Measurements from ENCODE around the gene MTERF4.

MTERF4 gene

GRCh38 chr2:241068942-241069810 is 32.9 kb downstream of the MTERF4 start:
- no peak for DNase-seq (ENCODE audit: low spot score)

DNA sequence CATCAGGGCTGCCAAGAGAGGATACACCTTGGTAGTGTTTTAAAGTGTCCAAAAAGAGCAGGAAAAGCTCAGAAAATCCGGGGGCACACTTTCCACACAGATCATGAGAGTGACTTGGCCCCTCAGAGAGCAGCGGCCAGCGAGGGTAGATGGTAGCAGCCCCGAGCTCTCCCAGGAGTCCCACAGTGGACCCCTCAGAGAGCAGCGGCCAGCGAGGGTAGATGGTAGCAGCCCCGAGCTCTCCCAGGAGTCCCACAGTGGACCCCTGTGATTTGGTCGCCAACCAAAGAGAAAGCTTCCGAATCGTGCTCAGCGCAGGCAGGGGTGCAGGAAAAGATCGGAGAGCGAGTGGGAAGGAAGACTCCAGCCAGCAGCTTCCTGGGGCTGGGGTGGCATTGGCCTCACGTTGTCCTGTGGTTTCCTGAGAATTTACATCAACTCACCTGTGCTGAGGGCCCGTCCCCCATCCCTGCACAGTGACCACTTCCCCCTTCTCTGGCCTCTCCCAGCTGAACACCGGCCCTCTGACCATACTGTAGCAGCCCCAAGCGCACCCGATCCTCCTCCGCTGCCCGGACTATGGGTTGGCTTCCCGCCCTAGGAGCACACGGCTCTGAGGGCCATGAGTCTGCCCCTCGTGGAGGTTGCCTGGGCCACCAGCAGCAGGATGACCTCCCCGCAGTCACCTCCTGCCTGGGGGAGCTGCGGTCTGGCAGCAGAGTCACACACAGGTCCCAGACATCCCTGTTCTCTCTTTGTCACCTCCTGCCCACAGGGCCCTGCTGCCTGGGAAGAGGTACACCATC is 33.7 kb downstream of the MTERF4 start:
- DNase-seq (ENCODE audit: low spot score) = no peak

- DNase-seq (ENCODE audit: low spot score) = no peak
Measured at GRCh38 chr2:241067501-241068135, 34.5 kb downstream of the MTERF4 start.

GRCh38 chr2:241066893-241067341 is 35.2 kb downstream of the MTERF4 start:
- DNase-seq (ENCODE audit: low spot score) = no peak

GRCh38 chr2:241066171-241066892 is 35.8 kb downstream of the MTERF4 start:
- no peak for DNase-seq (ENCODE audit: low spot score)

DNA sequence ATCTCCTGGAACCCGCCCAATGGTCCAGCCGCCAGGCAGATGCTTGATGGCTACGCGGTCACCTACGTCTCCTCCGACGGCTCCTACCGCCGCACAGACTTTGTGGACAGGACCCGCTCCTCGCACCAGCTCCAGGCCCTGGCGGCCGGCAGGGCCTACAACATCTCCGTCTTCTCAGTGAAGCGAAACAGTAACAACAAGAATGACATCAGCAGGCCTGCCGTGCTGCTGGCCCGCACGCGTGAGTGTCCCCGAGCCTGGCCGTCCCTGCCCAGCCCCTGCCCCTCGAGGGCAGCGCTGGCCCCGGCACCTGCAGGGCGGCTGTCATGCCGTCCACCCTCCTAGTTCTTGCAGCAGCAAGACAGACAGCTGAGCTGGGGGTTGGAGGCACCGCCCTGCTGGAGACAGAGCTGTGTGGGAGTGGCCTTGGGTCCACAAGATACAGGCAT is 36.7 kb downstream of the MTERF4 start:
- DNase-seq (ENCODE audit: low spot score) = no peak

- no peak for DNase-seq (ENCODE audit: low spot score)
Measured at GRCh38 chr2:241064802-241065354, 37.2 kb downstream of the MTERF4 start.

GRCh38 chr2:241064008-241064801 is 37.9 kb downstream of the MTERF4 start:
- DNase-seq (ENCODE audit: low spot score) = peak; percentile 33

- no peak for DNase-seq (ENCODE audit: low spot score)
Measured at GRCh38 chr2:241063587-241063986, 38.5 kb downstream of the MTERF4 start.

DNA sequence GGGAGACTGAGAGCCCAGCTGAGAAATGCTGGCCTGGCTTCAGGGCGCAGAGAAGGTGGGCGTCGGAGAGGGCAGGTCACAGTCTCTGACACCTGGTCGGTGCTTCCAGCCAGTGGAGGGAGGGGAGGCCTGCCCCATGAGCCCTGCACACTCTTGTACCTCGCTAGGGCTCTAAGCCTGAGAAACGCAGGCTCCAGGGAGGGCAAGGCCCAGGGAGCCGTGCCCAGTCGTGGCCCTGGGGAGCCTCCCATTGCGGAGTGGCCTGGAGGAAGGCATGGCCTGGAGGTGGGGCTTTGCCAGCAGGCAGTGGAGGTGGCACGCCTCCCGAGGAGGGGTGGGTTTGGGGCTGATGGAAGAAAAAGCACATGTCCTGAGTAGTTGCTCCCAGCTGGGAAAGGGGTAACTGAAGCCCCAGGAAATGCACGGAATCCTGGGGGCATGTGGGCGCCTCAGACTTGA is 39.0 kb downstream of the MTERF4 start:
- DNase-seq (ENCODE audit: low spot score) = no peak

DNA sequence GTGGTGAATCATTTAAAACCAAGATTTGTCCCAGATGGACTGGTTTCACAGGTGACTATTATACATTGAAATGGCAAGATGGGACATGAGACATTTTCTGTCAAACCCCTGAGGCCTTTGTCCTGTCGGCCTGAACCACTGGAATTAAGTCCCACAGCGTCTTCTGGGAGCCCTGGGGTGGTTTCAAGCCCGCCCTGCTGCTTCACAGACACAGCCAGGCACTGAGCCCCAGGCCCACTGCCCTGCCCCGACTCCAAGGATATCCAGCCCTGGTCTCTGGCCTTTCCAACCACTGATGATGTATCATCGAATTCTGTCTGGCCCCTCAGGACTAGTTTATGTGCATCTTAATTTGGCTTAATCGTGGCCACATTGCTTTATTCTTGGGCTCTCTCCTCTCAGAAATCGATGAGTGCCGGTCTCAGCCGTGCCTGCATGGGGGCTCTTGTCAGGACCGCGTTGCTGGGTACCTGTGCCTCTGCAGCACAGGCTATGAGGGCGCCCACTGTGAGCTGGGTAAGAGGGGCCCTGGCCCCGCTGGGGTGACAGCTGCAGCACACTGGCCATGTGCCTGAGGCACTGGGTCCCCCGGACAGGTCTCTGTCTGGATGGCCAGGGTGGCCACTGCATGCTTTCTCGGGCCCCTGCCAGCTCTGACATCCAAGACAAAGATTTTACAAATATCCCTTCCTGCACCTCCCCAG is 39.5 kb downstream of the MTERF4 start:
- DNase-seq (ENCODE audit: low spot score) = no peak

GRCh38 chr2:241061275-241061674 is 40.8 kb downstream of the MTERF4 start:
- DNase-seq (ENCODE audit: low spot score) = no peak

- no peak for DNase-seq (ENCODE audit: low spot score)
Measured at GRCh38 chr2:241053576-241054251, 48.4 kb downstream of the MTERF4 start.

- no peak for DNase-seq (ENCODE audit: low spot score)
Measured at GRCh38 chr2:241052677-241053360, 49.3 kb downstream of the MTERF4 start.

DNA sequence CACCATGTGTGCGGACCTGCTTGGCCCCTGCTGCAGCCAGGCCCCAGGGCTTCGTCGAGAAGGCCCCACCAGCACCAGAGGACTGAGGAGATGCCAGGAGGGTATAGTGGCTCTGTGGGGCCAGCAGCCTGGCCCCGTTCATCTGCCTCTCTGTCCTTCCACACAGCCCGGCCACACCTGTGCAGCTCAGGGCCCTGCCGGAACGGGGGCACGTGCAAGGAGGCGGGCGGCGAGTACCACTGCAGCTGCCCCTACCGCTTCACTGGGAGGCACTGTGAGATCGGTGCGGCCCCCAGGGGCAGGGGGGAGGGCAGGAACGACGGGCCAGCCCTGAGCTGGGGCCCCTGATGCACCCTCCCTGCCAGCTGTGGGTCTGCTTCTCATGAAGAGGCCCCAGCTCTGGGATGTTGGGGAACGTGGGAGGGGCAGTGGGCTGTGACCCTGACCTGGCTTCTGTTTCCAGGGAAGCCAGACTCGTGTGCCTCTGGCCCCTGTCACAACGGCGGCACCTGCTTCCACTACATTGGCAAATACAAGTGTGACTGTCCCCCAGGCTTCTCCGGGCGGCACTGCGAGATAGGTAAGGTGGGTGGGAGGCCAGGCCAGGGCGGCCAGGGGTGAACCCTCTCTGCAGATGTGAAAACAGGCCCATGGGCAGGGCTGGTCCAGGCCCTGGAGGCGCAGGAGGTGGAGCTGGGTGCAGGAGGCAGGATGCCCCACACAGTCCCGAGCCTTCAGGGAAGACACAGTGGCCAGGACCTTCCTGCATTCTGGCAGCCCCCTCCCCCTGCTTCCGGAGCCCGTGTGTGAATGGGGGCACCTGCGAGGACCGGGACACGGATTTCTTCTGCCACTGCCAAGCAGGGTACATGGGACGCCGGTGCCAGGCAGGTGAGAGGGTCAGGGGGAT is 50.3 kb downstream of the MTERF4 start:
- DNase-seq (ENCODE audit: low spot score) = no peak

GRCh38 chr2:241050624-241051577 is 51.2 kb downstream of the MTERF4 start:
- DNase-seq (ENCODE audit: low spot score) = no peak

Measured in activated CD4-positive, alpha-beta T cell treated with anti-CD3 and anti-CD28 coated beads, Interleukin-2, Interleukin-4, amounts not matched to agents 100 ng/mL and 50 ng/mL, durations not matched to agents 16 hours and 8 hours (primary cell).